Measurements from ENCODE around the gene RNF227. TPM values are rescaled to one million over a fixed set of nuclear protein-coding genes. Genes with fewer than 3 reads are reported as not detected.

The RNF227 gene
- 1 to 10 TPM in 2 of 4 donors, under 1 TPM in 2; 0.62 to 2.6 (median 1.0) TPM for total RNA-seq
- polyA plus RNA-seq = 1 to 10 TPM; 1.5 to 2.4 (median 1.6) TPM
- long read RNA-seq, donor 1 = 0 reads
- long read RNA-seq, donor 2, partial matches to known transcripts = 0 of 3 reads
- long read RNA-seq, donor 2, other reads (novel, unspliced or antisense) = 0 of 3 reads

GRCh38 chr17:7915611-7916384 is at the start of gene RNF227:
TSS of gene RNF227 (minus strand) at chr17:7916289. CDS start at chr17:7916195, 94 bp downstream.
- WGBS, 3 donors = 0% methylated on average over 54 to 100 of the region's 100 CpGs
- intact Hi-C loops (cut with DNase I) = loop anchor here in 1 of 2 donors (10.0 kb wide), 1 partner anchor 129 kb away; no protein-coding TSS in a partner anchor
- peaks cover 0 to 9% of the 10 kb centered on the region in 2 donors for H3K36me3 ChIP-seq (ENCODE audit: insufficient read depth in 1 of 2, low read depth in 1 of 2)
- ATAC-seq (peak; percentile 83 to 93 (median 92)), DNase-seq (peak; percentile 88 to 95)
- peak within 1 kb of the TSS; percentile 87 for H3K4me3 ChIP-seq
- TF ChIP-seq CTCF (IDR thresholded peaks at IDR 0.05) = no peak
- no peaks in the 10 kb centered on the region for H3K9me3 ChIP-seq
- no peaks in the 10 kb centered on the region for H3K27me3 ChIP-seq (ENCODE audit: insufficient read depth in 3 of 3, low read length in 2 of 3)
- H3K27ac ChIP-seq = peak within 1 kb of the TSS; percentile 85
- H3K4me1 ChIP-seq = peaks cover 21% of the 10 kb centered on the region

- no peak for ATAC-seq
- peaks cover 2 to 16% (median 3%) of the 10 kb centered on the region in 3 donors for H3K27me3 ChIP-seq (ENCODE audit: insufficient read depth in 3 of 3, low read length in 2 of 3)
- H3K9me3 ChIP-seq = no peaks in the 10 kb centered on the region
- no peak overlapping the region for H3K4me3 ChIP-seq
- intact Hi-C loops (cut with DNase I) = no loop called here
- no peak for DNase-seq
- no peak overlapping the region for H3K27ac ChIP-seq
- H3K4me1 ChIP-seq = no peaks in the 10 kb centered on the region
- WGBS, 3 donors = 51 to 63% (median 56%) methylated on average over 2 of the region's 2 CpGs
- no peaks in the 10 kb centered on the region for H3K36me3 ChIP-seq (ENCODE audit: insufficient read depth in 1 of 2, low read depth in 1 of 2)
- TF ChIP-seq CTCF (IDR thresholded peaks at IDR 0.05) = no peak
These were observed 45.3 kb upstream of the RNF227 start for GRCh38 chr17:7961421-7961820.

GRCh38 chr17:7959503-7960253 is 43.6 kb upstream of the RNF227 start:
- Histone ChIP-seq H3K4me1 (no peaks in the 10 kb centered on the region), H3K36me3 (ENCODE audit: insufficient read depth in 1 of 2, low read depth in 1 of 2) (no peaks in the 10 kb centered on the region), H3K27ac (no peak overlapping the region), H3K27me3 (ENCODE audit: insufficient read depth in 3 of 3, low read length in 2 of 3) (peaks cover 2 to 16% (median 3%) of the 10 kb centered on the region in 3 donors), H3K9me3 (no peaks in the 10 kb centered on the region), H3K4me3 (no peak overlapping the region)
- intact Hi-C loops (cut with DNase I) = no loop called here
- no peak for ATAC-seq
- WGBS, 3 donors = 86 to 90% (median 88%) methylated on average over 9 of the region's 9 CpGs
- no peak for DNase-seq
- TF ChIP-seq CTCF (IDR thresholded peaks at IDR 0.05) = no peak

GRCh38 chr17:7956228-7956965 is 40.3 kb upstream of the RNF227 start:
- peaks cover 2 to 16% (median 3%) of the 10 kb centered on the region in 3 donors for H3K27me3 ChIP-seq (ENCODE audit: insufficient read depth in 3 of 3, low read length in 2 of 3)
- WGBS, 3 donors = 82 to 89% (median 86%) methylated on average over 11 of the region's 11 CpGs
- H3K4me3 ChIP-seq = no peak overlapping the region
- DNase-seq = no peak
- H3K36me3 ChIP-seq (ENCODE audit: insufficient read depth in 1 of 2, low read depth in 1 of 2) = no peaks in the 10 kb centered on the region
- no peak for TF ChIP-seq CTCF (IDR thresholded peaks at IDR 0.05)
- H3K9me3 ChIP-seq = no peaks in the 10 kb centered on the region
- intact Hi-C loops (cut with DNase I) = no loop called here
- H3K4me1 ChIP-seq = no peaks in the 10 kb centered on the region
- ATAC-seq = no peak
- H3K27ac ChIP-seq = no peak overlapping the region

Measured in psoas muscle (tissue), 8 donors.